Trophoblast cell (in vitro differentiated cells and primary cell): Measurements from ENCODE around the gene ACBD6.

ENCODE experiments used
- DNase-seq, 2 donors: peaks; one replicate each; pipeline ENCODE4 v3.0.0-alpha.2; 2016
- H2AFZ ChIP-seq: 2 replicates; pipeline ENCODE4 v1.6.1; 2013; ENCODE audit warnings: low read length, moderate library complexity, mild to moderate bottlenecking; ENCODE audit not compliant: insufficient read depth, poor library complexity
- H2AK5ac ChIP-seq: 2 replicates; pipeline ENCODE4 v1.6.1; 2013; ENCODE audit warnings: mild to moderate bottlenecking, low read length
- H2BK120ac ChIP-seq: 2 replicates; pipeline ENCODE4 v1.6.1; 2013; ENCODE audit warnings: low read length, mild to moderate bottlenecking, moderate library complexity; ENCODE audit not compliant: insufficient read depth, poor library complexity
- H2BK12ac ChIP-seq: 2 replicates; pipeline ENCODE4 v1.6.1; 2013; ENCODE audit warnings: mild to moderate bottlenecking, low read length, moderate library complexity
- H2BK5ac ChIP-seq: 2 replicates; pipeline ENCODE4 v1.6.1; 2013; ENCODE audit warnings: low read length, low read depth, moderate library complexity, mild to moderate bottlenecking; ENCODE audit not compliant: poor library complexity
- H3K14ac ChIP-seq: 2 replicates; pipeline ENCODE4 v1.6.1; 2013; ENCODE audit warnings: mild to moderate bottlenecking, low read length
- H3K18ac ChIP-seq: 2 replicates; pipeline ENCODE4 v1.6.1; 2013; ENCODE audit warnings: mild to moderate bottlenecking, low read length
- H3K23ac ChIP-seq: 2 replicates; pipeline ENCODE4 v1.6.1; 2013; ENCODE audit warnings: low read length
- H3K27ac ChIP-seq: 2 replicates; pipeline ENCODE4 v1.5.1; 2013; ENCODE audit warnings: low read depth, mild to moderate bottlenecking, inconsistent platforms, low read length, moderate library complexity
- H3K27me3 ChIP-seq: 2 replicates; pipeline ENCODE4 v1.6.1; 2013; ENCODE audit warnings: inconsistent platforms, mild to moderate bottlenecking, low read length, moderate library complexity; ENCODE audit not compliant: insufficient read depth
- H3K36me3 ChIP-seq, 2 experiments: 1 replicate in 1 of 2; 2 replicates in 1 of 2; pipeline ENCODE4 v1.6.1; 2013; ENCODE audit warnings: low read length in 2 of 2, mild to moderate bottlenecking in 2 of 2, moderate library complexity in 1 of 2; ENCODE audit not compliant: insufficient read depth in 2 of 2, control insufficient read depth in 1 of 2
- H3K4ac ChIP-seq: 2 replicates; pipeline ENCODE4 v1.6.1; 2013; ENCODE audit warnings: low read depth, mild to moderate bottlenecking, low read length, moderate library complexity
- H3K4me1 ChIP-seq, 2 experiments: 1 replicate in 1 of 2; 2 replicates in 1 of 2; pipeline ENCODE4 v1.6.1; 2013; ENCODE audit warnings: low read length in 2 of 2, mild to moderate bottlenecking in 2 of 2, moderate library complexity in 1 of 2; ENCODE audit not compliant: insufficient read depth in 2 of 2, control insufficient read depth in 1 of 2
- H3K4me2 ChIP-seq: 2 replicates; pipeline ENCODE4 v1.6.1; 2013; ENCODE audit warnings: inconsistent platforms, mild to moderate bottlenecking, low read length, moderate library complexity
- H3K4me3 ChIP-seq: 2 replicates; pipeline ENCODE4 v1.5.1; 2013; ENCODE audit warnings: mild to moderate bottlenecking, low read depth, low read length, inconsistent platforms
- H3K79me1 ChIP-seq: one replicate; pipeline ENCODE4 v1.6.1; 2013; ENCODE audit warnings: low read length
- H3K79me2 ChIP-seq: 2 replicates; pipeline ENCODE4 v1.6.1; 2013; ENCODE audit warnings: low read length, mild to moderate bottlenecking; ENCODE audit not compliant: control insufficient read depth, insufficient read depth, poor library complexity
- H3K9ac ChIP-seq: 2 replicates; pipeline ENCODE4 v1.6.1; 2013; ENCODE audit warnings: mild to moderate bottlenecking, low read length
- H3K9me3 ChIP-seq: 2 replicates; pipeline ENCODE4 v1.6.1; 2013; ENCODE audit warnings: low read depth, mild to moderate bottlenecking, control low read depth, inconsistent platforms, low read length; ENCODE audit not compliant: insufficient read depth
- H4K12ac ChIP-seq: 2 replicates; pipeline ENCODE4 v1.6.1; 2013; ENCODE audit warnings: low read depth, mild to moderate bottlenecking, low read length, moderate library complexity
- H4K8ac ChIP-seq: 2 replicates; pipeline ENCODE4 v1.6.1; 2013; ENCODE audit warnings: low read depth, mild to moderate bottlenecking, low read length, moderate library complexity
- H4K91ac ChIP-seq: one replicate; pipeline ENCODE4 v1.6.1; 2013; ENCODE audit warnings: low read depth, mild to moderate bottlenecking, low read length, moderate library complexity
- WGBS: extraction: QIAGEN DNeasy Blood & Tissue Kit; methylation state at CpG from one replicate; pipeline ENCODE4 v1.1.7; 2013; ENCODE audit warnings: missing lambda C conversion rate; ENCODE audit not compliant: insufficient read length, insufficient coverage; ENCODE audit errors: extremely low coverage; 5-methylcytosine and 5-hydroxymethylcytosine counted together

ACBD6 gene

GRCh38 chr1:180243517-180244221, 258.7 kb downstream of the ACBD6 start:
- no peak overlapping the region for H4K12ac ChIP-seq
- no peak overlapping the region for H4K8ac ChIP-seq
- no peak overlapping the region for H3K27ac ChIP-seq
- H3K4me2 ChIP-seq: no peak overlapping the region
- no peak overlapping the region for H2BK12ac ChIP-seq
- H3K4ac ChIP-seq: no peak overlapping the region
- no peak overlapping the region for H3K9ac ChIP-seq
- no peak overlapping the region for H4K91ac ChIP-seq
- H2BK5ac ChIP-seq: no peak overlapping the region
- H3K4me1 ChIP-seq: no peaks in the 10 kb centered on the region
- WGBS: no CpG with 5 or more reads among the region's 11 CpGs
- H2BK120ac ChIP-seq: no peak overlapping the region
- H3K27me3 ChIP-seq: peaks cover 5% of the 10 kb centered on the region
- H3K9me3 ChIP-seq: peaks cover 4% of the 10 kb centered on the region
- no peaks in the 10 kb centered on the region for H3K79me2 ChIP-seq
- no peak overlapping the region for H2AK5ac ChIP-seq
- no peak overlapping the region for H3K14ac ChIP-seq
- H3K36me3 ChIP-seq: no peaks in the 10 kb centered on the region
- H3K23ac ChIP-seq: no peak overlapping the region
- H3K79me1 ChIP-seq: no peaks in the 10 kb centered on the region
- H3K4me3 ChIP-seq: no peak overlapping the region
- H2AFZ ChIP-seq: no peak overlapping the region
- DNase-seq: no peak
- H3K18ac ChIP-seq: no peak overlapping the region

GRCh38 chr1:180241716-180242544, 260.4 kb downstream of the ACBD6 start:
- no peak overlapping the region for H2BK120ac ChIP-seq
- no peak overlapping the region for H3K9ac ChIP-seq
- no peaks in the 10 kb centered on the region for H3K79me1 ChIP-seq
- H3K4me2 ChIP-seq: no peak overlapping the region
- no peak overlapping the region for H3K4ac ChIP-seq
- H3K18ac ChIP-seq: no peak overlapping the region
- no peak overlapping the region for H2AK5ac ChIP-seq
- no peak overlapping the region for H2AFZ ChIP-seq
- H3K4me1 ChIP-seq: no peaks in the 10 kb centered on the region
- H2BK5ac ChIP-seq: no peak overlapping the region
- no peak overlapping the region for H4K8ac ChIP-seq
- no peak overlapping the region for H4K12ac ChIP-seq
- H3K36me3 ChIP-seq: no peaks in the 10 kb centered on the region
- H3K9me3 ChIP-seq: peaks cover 2% of the 10 kb centered on the region
- no peak overlapping the region for H3K4me3 ChIP-seq
- no peak overlapping the region for H2BK12ac ChIP-seq
- H3K79me2 ChIP-seq: no peaks in the 10 kb centered on the region
- no peak overlapping the region for H3K27ac ChIP-seq
- no peak overlapping the region for H3K14ac ChIP-seq
- no peak overlapping the region for H3K23ac ChIP-seq
- WGBS: 100% methylated on average over 3 of the region's 8 CpGs
- H4K91ac ChIP-seq: no peak overlapping the region
- DNase-seq: no peak
- H3K27me3 ChIP-seq: peaks cover 14% of the 10 kb centered on the region

- Histone ChIP-seq H3K36me3 (no peaks in the 10 kb centered on the region), H2AK5ac (no peak overlapping the region), H2AFZ (no peak overlapping the region), H3K9me3 (peaks cover 2% of the 10 kb centered on the region), H4K8ac (no peak overlapping the region), H3K4ac (no peak overlapping the region), H3K9ac (no peak overlapping the region), H2BK120ac (no peak overlapping the region), H3K18ac (no peak overlapping the region), H3K23ac (no peak overlapping the region), H3K4me2 (no peak overlapping the region), H3K27ac (no peak overlapping the region), H3K79me1 (no peaks in the 10 kb centered on the region), H2BK5ac (no peak overlapping the region), H4K12ac (no peak overlapping the region), H3K4me3 (no peak overlapping the region), H2BK12ac (no peak overlapping the region), H4K91ac (no peak overlapping the region), H3K79me2 (no peaks in the 10 kb centered on the region), H3K27me3 (peaks cover 39% of the 10 kb centered on the region), H3K14ac (no peak overlapping the region), H3K4me1 (peaks cover 0 to 7% of the 10 kb centered on the region in 2 experiments)
- DNase-seq: no peak
- no CpG with 5 or more reads among the region's 10 CpGs for WGBS
Measured at GRCh38 chr1:180239145-180240096, 263.0 kb downstream of the ACBD6 start.

DNA sequence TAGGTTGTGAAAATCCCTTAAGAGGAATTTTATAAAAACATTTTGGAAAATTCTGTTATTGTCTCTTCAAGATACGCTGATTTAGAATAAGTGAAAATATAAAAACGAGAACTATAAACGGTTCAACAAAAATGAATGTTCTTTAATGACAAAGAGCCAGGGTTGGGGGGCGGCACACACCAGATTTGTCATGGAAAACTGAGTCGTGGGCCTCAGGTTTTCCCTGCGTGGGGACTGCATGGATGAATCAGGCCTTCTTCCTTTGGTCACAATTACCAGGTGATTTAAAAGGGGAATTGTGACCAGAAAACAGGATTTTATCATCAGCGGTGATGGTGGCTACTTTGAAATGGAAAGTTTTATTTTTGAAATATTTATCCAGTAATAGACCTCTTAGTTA, 263.7 kb downstream of the ACBD6 start:
- no CpG with 5 or more reads among the region's 7 CpGs for WGBS
- Histone ChIP-seq H4K8ac (no peak overlapping the region), H3K79me1 (no peaks in the 10 kb centered on the region), H3K4ac (no peak overlapping the region), H2AK5ac (no peak overlapping the region), H3K27ac (no peak overlapping the region), H3K79me2 (no peaks in the 10 kb centered on the region), H4K12ac (no peak overlapping the region), H3K27me3 (peaks cover 46% of the 10 kb centered on the region), H3K4me1 (peaks cover 0 to 9% of the 10 kb centered on the region in 2 experiments), H3K4me2 (no peak overlapping the region), H2AFZ (no peak overlapping the region), H2BK120ac (no peak overlapping the region), H2BK12ac (no peak overlapping the region), H3K9me3 (peaks cover 2% of the 10 kb centered on the region), H3K14ac (no peak overlapping the region), H3K36me3 (no peaks in the 10 kb centered on the region), H3K9ac (no peak overlapping the region), H3K18ac (no peak overlapping the region), H2BK5ac (no peak overlapping the region), H4K91ac (no peak overlapping the region), H3K23ac (no peak overlapping the region), H3K4me3 (no peak overlapping the region)
- no peak for DNase-seq
